Measurements from ENCODE around the gene SKAP1.

SKAP1 gene

GRCh38 chr17:48244814-48245213 lies 185.2 kb downstream of the SKAP1 start:
- no peak for DNase-seq (ENCODE audit: low spot score)

GRCh38 chr17:48244121-48244711 lies 185.8 kb downstream of the SKAP1 start:
- DNase-seq (ENCODE audit: low spot score) = no peak

GRCh38 chr17:48241770-48242497 lies 188.1 kb downstream of the SKAP1 start:
- no peak for DNase-seq (ENCODE audit: low spot score)

GRCh38 chr17:48241131-48241591 lies 188.9 kb downstream of the SKAP1 start:
- DNase-seq (ENCODE audit: low spot score) = peak; percentile 95

- peak; percentile 48 for DNase-seq (ENCODE audit: low spot score)
Observed at GRCh38 chr17:48240562-48241130, 189.4 kb downstream of the SKAP1 start.

- DNase-seq (ENCODE audit: low spot score) = no peak
Observed at GRCh38 chr17:48240122-48240521, 189.9 kb downstream of the SKAP1 start.

- no peak for DNase-seq (ENCODE audit: low spot score)
Observed at GRCh38 chr17:48239603-48239995, 190.4 kb downstream of the SKAP1 start.

GRCh38 chr17:48238933-48239602 lies 190.9 kb downstream of the SKAP1 start:
- no peak for DNase-seq (ENCODE audit: low spot score)

- DNase-seq (ENCODE audit: low spot score) = no peak
Observed at GRCh38 chr17:48237456-48237855, 192.6 kb downstream of the SKAP1 start.

- no peak for DNase-seq (ENCODE audit: low spot score)
Observed at GRCh38 chr17:48236681-48237134, 193.3 kb downstream of the SKAP1 start.

GRCh38 chr17:48234922-48235321 lies 195.1 kb downstream of the SKAP1 start:
- no peak for DNase-seq (ENCODE audit: low spot score)

GRCh38 chr17:48231995-48232959 lies 197.7 kb downstream of the SKAP1 start:
- DNase-seq (ENCODE audit: low spot score) = no peak

- DNase-seq (ENCODE audit: low spot score) = no peak
Observed at GRCh38 chr17:48229936-48230335, 200.1 kb downstream of the SKAP1 start.

GRCh38 chr17:48228720-48229119 lies 201.3 kb downstream of the SKAP1 start:
- no peak for DNase-seq (ENCODE audit: low spot score)

- no peak for DNase-seq (ENCODE audit: low spot score)
Observed at GRCh38 chr17:48225725-48226567, 204.1 kb downstream of the SKAP1 start.

- no peak for DNase-seq (ENCODE audit: low spot score)
Observed at GRCh38 chr17:48223945-48224344, 206.1 kb downstream of the SKAP1 start.

- DNase-seq (ENCODE audit: low spot score) = no peak
Observed at GRCh38 chr17:48219617-48220016, 210.4 kb downstream of the SKAP1 start.

- DNase-seq (ENCODE audit: low spot score) = peak; percentile 68
Observed at GRCh38 chr17:48215583-48216139, 214.4 kb downstream of the SKAP1 start.

GRCh38 chr17:48213797-48214196 lies 216.2 kb downstream of the SKAP1 start:
- no peak for DNase-seq (ENCODE audit: low spot score)

GRCh38 chr17:48211787-48212186 lies 218.2 kb downstream of the SKAP1 start:
- DNase-seq (ENCODE audit: low spot score) = no peak

Measured in COLO829 (cell line).